ENCODE data around the gene TAL1.

GRCh38 chr1:47215713-47216112 is 16.3 kb downstream of the TAL1 start:
- no peak for TF ChIP-seq ZFP30 (CRISPR knock-in tag; IDR thresholded peaks at IDR 0.05)
- TF ChIP-seq POU6F1 (CRISPR knock-in tag; IDR thresholded peaks at IDR 0.05; ENCODE audit: borderline replicate concordance, low read depth): no peak
- TF ChIP-seq, protein P1, sequence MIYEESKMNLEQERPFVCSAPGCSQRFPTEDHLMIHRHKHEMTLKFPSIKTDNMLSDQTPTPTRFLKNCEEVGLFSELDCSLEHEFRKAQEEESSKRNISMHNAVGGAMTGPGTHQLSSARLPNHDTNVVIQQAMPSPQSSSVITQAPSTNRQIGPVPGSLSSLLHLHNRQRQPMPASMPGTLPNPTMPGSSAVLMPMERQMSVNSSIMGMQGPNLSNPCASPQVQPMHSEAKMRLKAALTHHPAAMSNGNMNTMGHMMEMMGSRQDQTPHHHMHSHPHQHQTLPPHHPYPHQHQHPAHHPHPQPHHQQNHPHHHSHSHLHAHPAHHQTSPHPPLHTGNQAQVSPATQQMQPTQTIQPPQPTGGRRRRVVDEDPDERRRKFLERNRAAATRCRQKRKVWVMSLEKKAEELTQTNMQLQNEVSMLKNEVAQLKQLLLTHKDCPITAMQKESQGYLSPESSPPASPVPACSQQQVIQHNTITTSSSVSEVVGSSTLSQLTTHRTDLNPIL (CRISPR knock-in tag; IDR thresholded peaks at IDR 0.05; ENCODE audit: low read depth): no peak
- no peak for TF ChIP-seq OSR1 (CRISPR knock-in tag; IDR thresholded peaks at IDR 0.05)
- TF ChIP-seq TSHZ2 (CRISPR knock-in tag; IDR thresholded peaks at IDR 0.05): no peak
- no peak for TF ChIP-seq ZC3H10 (CRISPR knock-in tag; IDR thresholded peaks at IDR 0.05)
